ENCODE data around the gene FAM83F. TPM values are rescaled to one million over a fixed set of nuclear protein-coding genes. Genes with fewer than 3 reads are reported as not detected.

FAM83F gene
- total and polyA plus RNA-seq, 2 donors (not counting 1 experiment from before 2014, with no cell fraction given) = 0.10 TPM; not detected in 1

DNA sequence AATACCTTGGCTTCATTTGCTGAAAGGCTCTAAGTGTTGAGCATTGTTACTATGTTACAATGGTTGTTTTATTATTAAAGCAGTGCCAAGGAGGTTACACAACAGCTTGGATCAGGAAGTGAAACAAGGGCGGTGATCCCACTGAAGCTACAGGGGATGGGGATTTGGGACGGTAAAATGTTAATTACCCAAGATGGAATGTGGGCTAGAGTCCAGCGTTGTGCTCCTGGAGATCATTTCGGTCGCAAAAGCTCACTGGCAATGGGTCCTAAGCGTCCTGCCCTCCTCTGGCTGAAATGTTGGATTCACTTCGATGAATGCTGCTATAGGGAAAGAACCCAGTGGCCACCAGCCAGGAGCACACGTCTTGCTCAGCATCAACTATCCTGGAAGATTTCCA is 48.3 kb downstream of the FAM83F start:
- H3K27ac ChIP-seq (ENCODE audit: low read length in 2 of 2) = peak overlapping the region in 1 of 2 donors; percentile 100

DNA sequence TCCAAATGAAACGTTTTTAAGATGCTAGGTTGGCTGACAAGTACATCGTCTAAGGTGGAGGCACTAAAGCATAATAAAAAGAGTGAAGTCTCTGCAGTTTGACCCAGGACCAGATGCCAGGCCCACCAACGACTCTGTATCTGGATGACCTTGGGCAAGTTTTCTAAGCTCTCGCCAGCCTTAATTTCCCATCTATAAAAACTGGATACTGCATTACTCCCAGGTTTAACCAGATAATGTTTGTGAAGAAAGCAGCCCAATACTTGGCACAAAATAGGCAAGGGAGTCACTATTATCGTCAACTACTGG is 49.0 kb downstream of the FAM83F start:
- ChIA-PET CTCF (interaction anchor here (0.6 to 1.7 kb wide), 15 partner anchors 10 to 724 kb away, joined by 3 to 15 read pairs (median 5); partner anchors contain the start of genes ATF4, RPL3 and TNRC6B), POLR2A (interaction anchor here (0.6 to 2.6 kb wide), 14 partner anchors 12 to 724 kb away, joined by 3 to 21 read pairs (median 4); partner anchors contain the start of genes ATF4, MIEF1, RPL3 and TAB1)
- WGBS (ENCODE audit: insufficient coverage) = 61% methylated on average over 3 of the region's 5 CpGs
- no peaks in the 10 kb centered on the region for H3K9me3 ChIP-seq (ENCODE audit: control extremely low read depth in 1 of 3, control insufficient read depth in 2 of 3, insufficient read depth in 1 of 3, low read length in 2 of 3)
- H3K9ac ChIP-seq (ENCODE audit: low read length) = peak overlapping the region; percentile 87
- peak overlapping the region; percentile 65 to 98 (median 97) for H3K4me3 ChIP-seq (ENCODE audit: control extremely low read depth in 1 of 5, extremely low read depth in 1 of 5, insufficient read depth in 1 of 5, low read depth in 2 of 5, low read length in 4 of 5)
- peak overlapping the region; percentile 79 for H2AFZ ChIP-seq (ENCODE audit: insufficient read depth, low read depth, low read length, poor library complexity, severe bottlenecking)
- no peaks in the 10 kb centered on the region for H3K36me3 ChIP-seq (replicated peaks in 1 of 2; ENCODE audit: control extremely low read depth in 1 of 2, control insufficient read depth in 1 of 2, extremely low read depth in 1 of 2, insufficient read depth in 2 of 2, low read length in 1 of 2)
- Mint-ChIP-seq H3K9me3 (ENCODE audit: insufficient read depth) (no peaks in the 10 kb centered on the region), H3K4me1 (peaks cover 36% of the 10 kb centered on the region), H3K27ac (peak overlapping the region; percentile 99), H3K27me3 (peaks cover 9% of the 10 kb centered on the region), H3K4me3 (peak overlapping the region; percentile 95)
- peak overlapping the region; percentile 97 to 100 for H3K27ac ChIP-seq (ENCODE audit: low read length in 2 of 2)
- peaks cover 45% of the 10 kb centered on the region for H3K79me2 ChIP-seq (ENCODE audit: control insufficient read depth, insufficient read depth, low read length)
- peaks cover 0 to 19% (median 2%) of the 10 kb centered on the region in 4 experiments for H3K27me3 ChIP-seq (replicated peaks in 1 of 4; ENCODE audit: control extremely low read depth in 1 of 4, control insufficient read depth in 3 of 4, insufficient read depth in 4 of 4, low read length in 3 of 4)
- ATAC-seq (ENCODE audit: low read depth) (no peak), DNase-seq (no peak)
- peak overlapping the region; percentile 75 for H3K4me2 ChIP-seq (replicated peaks; ENCODE audit: low read depth, low read length, poor library complexity, severe bottlenecking)
- H4K20me1 ChIP-seq (ENCODE audit: control insufficient read depth, insufficient read depth, low read length, poor library complexity, severe bottlenecking) = peaks cover 14% of the 10 kb centered on the region
- intact Hi-C loops (cut with micrococcal nuclease) = loop anchor here (1.0 to 5.0 kb wide), 7 partner anchors 134 to 1579 kb away; partner anchors contain the start of genes ATF4, CBX6, CBX7 and DESI1
- peaks cover 34 to 38% of the 10 kb centered on the region in 2 donors for H3K4me1 ChIP-seq (ENCODE audit: control insufficient read depth in 2 of 2, insufficient read depth in 2 of 2, low read length in 2 of 2)
- no peak for TF ChIP-seq EZH2 (IDR thresholded peaks at IDR 0.05; ENCODE audit: borderline replicate concordance, insufficient read depth, low read depth, low read length, poor library complexity, severe bottlenecking)
- TF ChIP-seq, protein P1, sequence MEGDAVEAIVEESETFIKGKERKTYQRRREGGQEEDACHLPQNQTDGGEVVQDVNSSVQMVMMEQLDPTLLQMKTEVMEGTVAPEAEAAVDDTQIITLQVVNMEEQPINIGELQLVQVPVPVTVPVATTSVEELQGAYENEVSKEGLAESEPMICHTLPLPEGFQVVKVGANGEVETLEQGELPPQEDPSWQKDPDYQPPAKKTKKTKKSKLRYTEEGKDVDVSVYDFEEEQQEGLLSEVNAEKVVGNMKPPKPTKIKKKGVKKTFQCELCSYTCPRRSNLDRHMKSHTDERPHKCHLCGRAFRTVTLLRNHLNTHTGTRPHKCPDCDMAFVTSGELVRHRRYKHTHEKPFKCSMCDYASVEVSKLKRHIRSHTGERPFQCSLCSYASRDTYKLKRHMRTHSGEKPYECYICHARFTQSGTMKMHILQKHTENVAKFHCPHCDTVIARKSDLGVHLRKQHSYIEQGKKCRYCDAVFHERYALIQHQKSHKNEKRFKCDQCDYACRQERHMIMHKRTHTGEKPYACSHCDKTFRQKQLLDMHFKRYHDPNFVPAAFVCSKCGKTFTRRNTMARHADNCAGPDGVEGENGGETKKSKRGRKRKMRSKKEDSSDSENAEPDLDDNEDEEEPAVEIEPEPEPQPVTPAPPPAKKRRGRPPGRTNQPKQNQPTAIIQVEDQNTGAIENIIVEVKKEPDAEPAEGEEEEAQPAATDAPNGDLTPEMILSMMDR (IDR thresholded peaks at IDR 0.05) = no peak

More for the DNA sequence above, 48.3 kb downstream of the FAM83F start:
- H3K27me3 ChIP-seq (replicated peaks in 1 of 4; ENCODE audit: control extremely low read depth in 1 of 4, control insufficient read depth in 3 of 4, insufficient read depth in 4 of 4, low read length in 3 of 4) = peaks cover 0 to 25% (median 5%) of the 10 kb centered on the region in 4 experiments
- 95% methylated on average over 7 of the region's 8 CpGs for WGBS (ENCODE audit: insufficient coverage)
- no peaks in the 10 kb centered on the region for H3K9me3 ChIP-seq (ENCODE audit: control extremely low read depth in 1 of 3, control insufficient read depth in 2 of 3, insufficient read depth in 1 of 3, low read length in 2 of 3)
- H3K36me3 ChIP-seq (replicated peaks in 1 of 2; ENCODE audit: control extremely low read depth in 1 of 2, control insufficient read depth in 1 of 2, extremely low read depth in 1 of 2, insufficient read depth in 2 of 2, low read length in 1 of 2) = no peaks in the 10 kb centered on the region
- peaks cover 39% of the 10 kb centered on the region for H3K79me2 ChIP-seq (ENCODE audit: control insufficient read depth, insufficient read depth, low read length)
- CTCF ChIA-PET = interaction anchor here (0.6 to 1.7 kb wide), 6 partner anchors 18 to 724 kb away, joined by 3 to 7 read pairs (median 7); partner anchors contain the start of genes RPL3 and TNRC6B
- intact Hi-C loops (cut with micrococcal nuclease) = loop anchor here (5.0 kb wide), 1 partner anchor 1579 kb away; the partner anchor contains the start of genes DESI1 and XRCC6
- POLR2A ChIA-PET = interaction anchor here (0.6 to 2.6 kb wide), 4 partner anchors 13 to 523 kb away, joined by 3 to 21 read pairs (median 6); partner anchors contain the start of gene ATF4
- Mint-ChIP-seq H3K27ac (peak overlapping the region; percentile 99), H3K4me1 (peaks cover 31% of the 10 kb centered on the region), H3K4me3 (peak overlapping the region; percentile 95), H3K9me3 (ENCODE audit: insufficient read depth) (no peaks in the 10 kb centered on the region), H3K27me3 (peaks cover 16% of the 10 kb centered on the region)
- ATAC-seq (ENCODE audit: low read depth) (no peak), DNase-seq (no peak)
- no peak for TF ChIP-seq EZH2 (IDR thresholded peaks at IDR 0.05; ENCODE audit: borderline replicate concordance, insufficient read depth, low read depth, low read length, poor library complexity, severe bottlenecking)
- TF ChIP-seq, protein P1 (IDR thresholded peaks at IDR 0.05) = no peak
- no peak overlapping the region for H2AFZ ChIP-seq (ENCODE audit: insufficient read depth, low read depth, low read length, poor library complexity, severe bottlenecking)
- peaks cover 27 to 31% of the 10 kb centered on the region in 2 donors for H3K4me1 ChIP-seq (ENCODE audit: control insufficient read depth in 2 of 2, insufficient read depth in 2 of 2, low read length in 2 of 2)
- H3K9ac ChIP-seq (ENCODE audit: low read length) = no peak overlapping the region
- H3K4me3 ChIP-seq (ENCODE audit: control extremely low read depth in 1 of 5, extremely low read depth in 1 of 5, insufficient read depth in 1 of 5, low read depth in 2 of 5, low read length in 4 of 5) = no peak overlapping the region
- H3K4me2 ChIP-seq (replicated peaks; ENCODE audit: low read depth, low read length, poor library complexity, severe bottlenecking) = peak overlapping the region; percentile 75
- peaks cover 11% of the 10 kb centered on the region for H4K20me1 ChIP-seq (ENCODE audit: control insufficient read depth, insufficient read depth, low read length, poor library complexity, severe bottlenecking)
